Renal cortical epithelial cell (primary cell): ENCODE measurements around the gene DEGS2. TPM values are rescaled to one million over a fixed set of nuclear protein-coding genes. Genes with fewer than 3 reads are reported as not detected.

Experiments
- DNase-seq: peaks from one replicate; pipeline ENCODE4 v3.0.0-alpha.2; 2011; ENCODE audit warnings: low read depth
- total RNA-seq: library from RNA; depleted of rRNA; stranded (reverse); fragments of >200 nt; gene quantifications from 2 replicates; pipeline ENCODE4 v1.2.3, GENCODE V29; 2014

The DEGS2 gene
- total RNA-seq, 1 donor from 2014 or later = 0.20 TPM

GRCh38 chr14:100148837-100149731, 10.4 kb downstream of the DEGS2 start:
- no peak for DNase-seq

GRCh38 chr14:100147691-100148464, 11.6 kb downstream of the DEGS2 start:
- DNase-seq = no peak

- no peak for DNase-seq
Measured at GRCh38 chr14:100147181-100147631, 12.2 kb downstream of the DEGS2 start.

GRCh38 chr14:100146531-100147091, 12.8 kb downstream of the DEGS2 start:
- DNase-seq = no peak

GRCh38 chr14:100145682-100146464, 13.6 kb downstream of the DEGS2 start:
- DNase-seq = no peak

- DNase-seq = no peak
Measured at GRCh38 chr14:100144996-100145646, 14.3 kb downstream of the DEGS2 start.

- no peak for DNase-seq
Measured at GRCh38 chr14:100144645-100144995, 14.8 kb downstream of the DEGS2 start.

- DNase-seq = no peak
Measured at GRCh38 chr14:100143934-100144333, 15.5 kb downstream of the DEGS2 start.

- no peak for DNase-seq
Measured at GRCh38 chr14:100143523-100143922, 15.9 kb downstream of the DEGS2 start.

- no peak for DNase-seq
Measured at GRCh38 chr14:100142073-100143040, 17.1 kb downstream of the DEGS2 start.

- no peak for DNase-seq
Measured at GRCh38 chr14:100141098-100141497, 18.3 kb downstream of the DEGS2 start.

- DNase-seq = peak; percentile 52
Measured at GRCh38 chr14:100140452-100141078, 18.9 kb downstream of the DEGS2 start.

GRCh38 chr14:100138955-100139354, 20.5 kb downstream of the DEGS2 start:
- DNase-seq = no peak

GRCh38 chr14:100138082-100138787, 21.2 kb downstream of the DEGS2 start:
- DNase-seq = no peak

- DNase-seq = no peak
Measured at GRCh38 chr14:100137173-100137572, 22.3 kb downstream of the DEGS2 start.

- DNase-seq = no peak
Measured at GRCh38 chr14:100135784-100136183, 23.7 kb downstream of the DEGS2 start.

GRCh38 chr14:100135073-100135472, 24.4 kb downstream of the DEGS2 start:
- DNase-seq = no peak

GRCh38 chr14:100134586-100134985, 24.9 kb downstream of the DEGS2 start:
- peak; percentile 43 for DNase-seq
